ENCODE measurements around the gene RPL35.

The RPL35 gene

DNA sequence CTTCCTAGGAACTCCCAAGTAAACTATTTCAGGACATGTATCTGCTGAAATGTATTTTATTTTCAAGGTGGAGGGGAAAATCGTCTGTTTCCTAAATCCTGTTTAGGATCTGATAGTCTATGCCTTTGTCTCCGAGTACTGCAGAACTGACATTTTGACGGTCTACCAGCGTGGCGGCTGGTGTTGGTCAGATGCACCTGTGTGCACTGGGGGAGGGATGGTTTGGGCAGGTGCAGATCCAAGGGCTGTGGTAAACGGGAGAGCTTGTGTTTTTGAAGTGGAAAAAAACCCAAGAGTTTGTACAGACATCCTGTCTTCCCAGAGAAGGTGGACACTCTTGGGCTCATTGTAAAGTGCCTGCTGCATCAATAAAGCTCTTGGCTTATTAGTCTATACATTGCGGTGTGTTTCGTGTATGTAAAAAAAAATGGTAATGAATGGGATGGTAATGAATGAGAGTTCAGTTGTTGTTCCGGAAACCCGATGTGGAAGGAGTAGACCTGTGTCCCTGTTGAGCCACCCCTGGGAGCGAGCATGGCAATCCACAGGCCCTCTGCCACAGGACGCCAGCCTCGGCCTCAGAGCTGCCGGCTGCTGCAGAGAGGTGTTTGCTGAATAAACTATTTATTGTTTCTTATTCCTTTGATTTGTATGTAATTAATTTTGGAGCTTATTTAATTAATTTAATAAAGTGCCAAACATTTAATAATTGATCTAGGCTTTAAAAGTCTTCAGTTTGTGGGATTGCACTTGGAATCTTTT lies 15.4 kb upstream of the RPL35 start:
- DNase-seq (ENCODE audit: low spot score): no peak

DNA sequence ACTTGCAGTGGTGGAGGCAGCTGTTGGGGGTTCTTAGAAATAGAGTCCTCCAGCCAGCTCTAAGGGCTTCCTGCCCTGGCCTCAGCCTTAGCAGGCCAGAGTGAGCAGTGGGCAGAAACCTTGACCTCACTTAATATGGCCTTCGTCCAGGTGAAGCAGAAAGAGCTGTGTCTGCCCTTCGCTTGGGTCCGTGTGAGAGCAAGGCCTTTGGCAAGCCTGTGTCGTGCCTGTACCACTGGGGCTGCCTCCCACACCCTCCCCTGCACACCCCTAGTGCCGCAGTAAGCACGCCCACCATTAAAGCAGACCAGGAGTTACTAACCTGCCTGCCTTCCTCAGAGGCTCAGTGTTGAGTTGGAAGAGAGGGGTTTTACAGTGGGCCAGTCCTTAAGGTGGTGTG lies 13.7 kb upstream of the RPL35 start:
- no peak for DNase-seq (ENCODE audit: low spot score)

DNA sequence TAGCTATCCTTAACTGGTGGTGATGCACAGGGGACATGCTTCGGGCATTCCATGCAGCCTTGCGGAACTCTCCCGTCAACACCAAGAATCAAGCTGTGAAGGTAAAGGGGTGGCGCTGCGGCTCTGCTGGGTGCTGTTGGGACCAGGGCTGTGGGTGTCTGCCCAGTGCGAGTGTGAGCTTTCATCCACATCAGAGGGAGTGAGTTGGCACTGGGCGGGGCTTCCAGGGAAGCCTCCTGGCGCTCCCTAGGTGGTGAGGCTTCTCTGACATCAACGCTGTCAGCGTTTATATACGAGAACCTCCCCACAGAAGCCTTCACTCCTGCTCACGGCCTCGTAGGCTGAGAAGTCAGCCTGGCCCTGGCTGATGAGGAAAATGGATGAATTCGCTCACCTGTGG lies 11.9 kb upstream of the RPL35 start:
- DNase-seq (ENCODE audit: low spot score): no peak

DNA sequence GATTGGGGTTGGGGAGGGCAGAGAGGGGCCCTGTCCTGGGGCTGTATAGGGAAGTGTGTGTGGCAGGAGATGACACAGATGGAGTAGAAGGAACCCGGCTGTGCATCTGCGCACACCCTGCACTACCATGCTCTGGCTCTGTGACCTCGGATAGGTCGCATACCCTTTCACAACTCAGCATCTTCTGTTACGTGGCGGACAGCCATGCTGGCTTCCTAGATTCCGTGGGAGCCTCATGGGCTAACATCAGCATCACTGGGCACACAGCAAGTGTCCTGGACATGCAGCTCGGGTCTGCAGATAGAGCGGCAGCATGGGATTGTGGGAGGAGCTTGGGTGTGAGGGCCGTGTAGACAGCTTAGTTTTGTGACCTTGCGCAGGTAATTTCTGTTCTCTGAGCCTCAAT lies 9.4 kb upstream of the RPL35 start:
- no peak for DNase-seq (ENCODE audit: low spot score)

DNA sequence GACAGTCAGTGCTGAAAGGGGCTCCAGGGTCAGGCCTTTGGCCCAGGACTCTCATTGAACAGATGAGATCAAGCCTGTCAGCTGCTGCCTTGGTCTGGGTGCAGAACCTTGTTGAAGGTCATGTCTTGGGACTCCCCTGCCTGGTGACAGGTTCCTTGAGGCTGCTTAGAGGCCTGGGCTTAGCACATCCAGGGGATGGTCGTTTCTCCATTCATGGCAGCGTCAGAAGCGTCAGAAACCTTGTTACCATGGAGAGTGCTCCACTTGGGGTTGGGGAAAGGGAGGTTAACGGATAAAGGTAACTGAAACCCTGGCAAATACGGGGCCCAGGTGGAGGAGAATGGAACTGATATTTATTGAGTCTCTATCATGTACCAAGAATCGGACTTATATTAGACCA lies 9.0 kb upstream of the RPL35 start:
- DNase-seq (ENCODE audit: low spot score): no peak

DNA sequence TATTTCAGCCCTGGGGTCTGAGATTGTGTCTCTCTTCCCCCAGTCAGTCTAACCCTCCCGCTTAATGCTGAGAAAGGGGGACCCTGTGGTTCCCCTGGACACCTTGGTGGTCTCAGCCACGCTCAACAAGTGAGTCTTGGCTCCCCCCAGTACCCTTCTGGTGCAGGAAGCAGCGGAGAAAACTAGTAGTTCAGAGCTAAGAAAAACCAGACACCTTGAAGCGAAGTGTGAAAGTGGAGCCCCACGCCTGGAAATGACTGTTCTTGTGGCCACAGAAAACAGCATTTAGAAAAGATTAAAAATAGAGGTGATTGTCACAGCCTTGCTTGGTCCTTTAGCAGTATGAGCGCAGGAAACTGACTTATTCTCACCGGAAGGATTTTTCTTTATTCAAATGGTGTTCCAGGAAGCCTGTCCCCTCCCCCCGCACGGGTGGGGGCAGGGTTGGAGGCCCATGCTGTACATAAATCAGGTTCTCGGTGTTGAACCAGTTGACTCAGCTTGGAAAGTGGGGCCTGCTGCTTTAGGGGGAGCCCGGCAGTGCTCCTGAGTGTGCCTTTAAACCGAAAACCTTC lies 8.3 kb upstream of the RPL35 start:
- peak; percentile 81 for DNase-seq (ENCODE audit: low spot score)

DNA sequence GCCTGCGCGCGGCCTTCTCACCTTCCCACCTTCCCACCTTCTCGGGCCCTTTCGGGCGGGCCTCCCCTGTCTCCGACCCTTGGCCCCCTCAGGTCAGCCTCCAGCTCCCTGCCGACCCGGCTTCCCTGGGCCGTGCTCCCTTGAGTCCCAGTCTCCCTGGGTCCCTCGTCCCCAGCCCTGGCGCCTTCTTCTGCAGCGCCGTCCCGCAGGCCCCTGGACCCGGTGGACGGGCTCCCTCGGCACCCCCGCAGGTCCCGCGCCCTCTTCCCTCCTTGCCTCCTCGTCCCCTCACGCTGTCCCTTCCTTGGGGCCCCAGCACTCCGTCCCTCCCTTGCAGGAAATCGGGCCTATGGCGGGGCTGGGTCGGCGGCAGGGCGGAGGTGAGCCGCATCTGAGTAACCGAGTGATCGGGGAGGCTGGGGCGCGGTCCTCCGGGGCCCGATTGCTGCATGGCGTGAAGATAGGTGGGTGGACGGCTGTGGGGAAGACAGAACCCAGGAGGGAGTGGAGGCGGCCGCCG lies 7.8 kb upstream of the RPL35 start:
- no peak for DNase-seq (ENCODE audit: low spot score)

DNA sequence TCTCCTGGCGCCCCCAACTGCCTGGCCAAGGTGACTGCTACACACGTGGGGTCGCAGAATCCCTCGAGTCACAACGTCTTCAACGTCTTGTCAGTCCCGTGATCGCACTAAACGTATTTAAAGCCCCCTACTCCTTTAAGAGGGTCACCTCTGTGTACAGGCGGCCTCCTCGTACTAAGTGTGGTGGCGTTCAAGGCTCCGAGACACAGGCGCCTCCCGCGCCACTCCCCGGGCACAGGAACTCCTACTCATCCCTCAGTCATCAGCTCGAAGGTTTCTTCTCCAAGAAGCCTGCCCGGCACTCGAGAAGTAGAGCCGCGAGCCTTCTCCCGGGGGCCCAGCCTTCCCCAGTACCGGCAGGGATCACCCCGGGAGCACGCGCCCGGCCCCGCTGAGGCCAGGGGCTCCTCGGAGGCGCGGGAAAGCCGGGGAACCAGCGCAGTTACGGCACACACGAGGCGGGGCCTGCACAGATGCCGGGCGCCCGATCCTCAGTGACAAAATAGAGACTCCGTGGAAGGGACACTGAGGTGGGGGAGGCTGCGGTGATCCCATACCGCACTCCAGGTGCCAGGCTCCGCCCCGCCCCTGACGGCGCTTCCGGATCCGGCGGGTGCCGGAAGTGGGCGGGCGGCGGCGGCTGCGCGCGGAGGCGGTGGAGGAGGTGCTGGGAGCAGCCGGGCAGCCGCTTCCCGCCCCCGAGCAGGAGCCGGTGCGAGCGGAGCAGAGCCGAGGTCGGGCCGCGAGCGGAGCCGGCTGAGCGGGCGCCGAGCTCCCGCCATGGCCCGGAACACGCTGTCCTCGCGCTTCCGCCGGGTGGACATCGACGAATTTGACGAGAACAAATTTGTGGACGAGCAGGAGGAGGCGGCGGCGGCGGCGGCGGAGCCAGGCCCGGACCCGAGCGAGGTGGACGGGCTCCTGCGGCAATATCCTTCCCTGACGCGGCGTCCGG lies 7.0 kb upstream of the RPL35 start:
- DNase-seq (ENCODE audit: low spot score): peak; percentile 86

DNA sequence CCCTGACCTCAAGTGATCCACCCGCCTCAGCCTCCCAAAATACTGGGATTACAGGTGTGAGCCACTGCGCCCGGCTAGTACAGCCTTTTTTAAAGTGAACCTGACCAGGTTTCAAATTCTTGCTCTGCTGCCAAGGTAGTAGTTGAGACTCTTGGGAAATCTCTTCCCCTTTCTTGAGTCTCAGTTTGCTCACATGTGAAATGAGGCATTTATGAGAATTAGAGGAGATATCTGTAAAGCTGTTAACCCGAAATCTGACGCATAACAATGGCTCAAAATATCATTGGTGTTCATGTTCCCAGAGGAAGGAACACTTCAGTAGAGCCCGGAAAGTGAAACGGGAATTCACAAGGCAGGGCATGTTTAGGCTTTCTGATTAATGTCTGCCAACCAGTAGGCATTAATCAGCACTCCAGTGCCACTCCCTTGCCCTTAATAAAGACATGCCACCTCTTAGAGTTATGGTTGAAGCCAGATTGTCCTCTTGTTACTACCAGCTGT lies 1.7 kb upstream of the RPL35 start:
- no peak for DNase-seq (ENCODE audit: low spot score)

DNA sequence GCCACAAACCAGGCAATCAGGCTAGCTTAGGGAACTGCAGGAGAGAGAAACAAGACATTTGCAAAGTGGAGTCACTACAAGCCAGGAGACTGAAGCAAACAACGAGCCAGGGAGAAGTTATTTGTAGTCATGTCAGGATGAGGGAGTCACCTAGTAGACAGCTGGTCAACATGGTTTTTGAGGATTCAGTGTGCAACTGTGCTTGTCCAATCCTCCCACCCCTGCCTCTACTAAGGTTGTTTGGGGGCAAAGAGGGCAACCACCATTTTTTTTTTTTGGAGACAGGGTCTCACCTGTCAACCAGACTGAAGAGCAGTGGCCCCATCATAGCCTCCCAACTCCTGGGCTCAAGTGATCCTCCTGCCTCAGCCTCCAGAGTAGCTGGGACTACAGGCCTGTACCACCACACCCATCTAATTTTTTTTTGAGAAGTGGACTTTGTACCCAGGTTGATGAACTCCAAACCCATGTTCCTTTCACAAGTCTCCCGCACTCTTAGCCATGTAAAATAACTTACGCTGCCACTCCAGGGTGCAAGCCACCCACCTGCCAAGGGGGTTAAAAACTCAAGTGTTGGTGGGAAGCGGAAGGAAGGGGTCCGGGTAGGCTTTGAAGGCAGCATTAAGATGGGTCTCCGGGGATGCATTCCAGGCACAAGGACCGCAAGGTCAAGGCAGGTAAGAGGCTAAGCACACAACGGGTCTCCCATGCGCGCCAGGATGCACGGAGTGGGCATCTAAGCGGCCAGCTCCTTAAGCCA lies 995 bp downstream of the RPL35 start:
- no peak for DNase-seq (ENCODE audit: low spot score)

DNA sequence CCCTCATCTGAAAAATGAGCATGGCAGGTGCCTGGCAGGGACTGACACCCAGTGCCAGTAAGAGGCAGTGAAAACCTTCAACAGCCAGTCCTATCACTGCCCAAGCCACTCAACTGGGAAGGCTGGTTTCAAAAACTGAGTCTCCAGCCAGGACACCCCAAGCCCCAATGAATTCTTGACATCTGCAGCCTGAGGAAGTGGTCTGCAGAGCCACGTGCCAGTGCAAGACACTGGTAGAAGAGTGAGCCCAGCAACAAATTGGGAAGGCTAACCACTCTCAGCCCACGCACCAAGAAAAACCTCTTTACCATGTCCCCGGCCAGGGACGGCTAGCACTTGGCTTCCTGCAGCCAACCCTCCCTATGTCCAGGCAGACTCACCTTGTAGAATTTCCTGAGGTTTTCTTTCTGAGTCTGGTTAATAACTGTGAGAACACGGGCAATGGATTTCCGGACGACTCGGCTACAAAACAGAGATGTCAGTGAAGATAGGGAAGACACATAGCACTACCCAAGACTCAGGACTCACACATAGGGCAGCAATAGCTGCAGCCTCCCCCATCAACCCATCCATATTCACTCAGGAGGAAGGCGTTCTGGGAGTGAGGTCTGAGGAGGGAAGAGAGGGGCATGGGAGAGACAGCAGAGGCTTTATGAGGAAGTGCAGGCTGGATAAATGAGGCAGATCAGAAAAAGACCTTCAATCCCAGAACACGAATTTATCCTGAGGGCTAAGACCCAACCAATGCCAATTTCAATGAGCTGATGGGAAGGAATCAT lies 1.8 kb downstream of the RPL35 start:
- DNase-seq (ENCODE audit: low spot score): no peak

DNA sequence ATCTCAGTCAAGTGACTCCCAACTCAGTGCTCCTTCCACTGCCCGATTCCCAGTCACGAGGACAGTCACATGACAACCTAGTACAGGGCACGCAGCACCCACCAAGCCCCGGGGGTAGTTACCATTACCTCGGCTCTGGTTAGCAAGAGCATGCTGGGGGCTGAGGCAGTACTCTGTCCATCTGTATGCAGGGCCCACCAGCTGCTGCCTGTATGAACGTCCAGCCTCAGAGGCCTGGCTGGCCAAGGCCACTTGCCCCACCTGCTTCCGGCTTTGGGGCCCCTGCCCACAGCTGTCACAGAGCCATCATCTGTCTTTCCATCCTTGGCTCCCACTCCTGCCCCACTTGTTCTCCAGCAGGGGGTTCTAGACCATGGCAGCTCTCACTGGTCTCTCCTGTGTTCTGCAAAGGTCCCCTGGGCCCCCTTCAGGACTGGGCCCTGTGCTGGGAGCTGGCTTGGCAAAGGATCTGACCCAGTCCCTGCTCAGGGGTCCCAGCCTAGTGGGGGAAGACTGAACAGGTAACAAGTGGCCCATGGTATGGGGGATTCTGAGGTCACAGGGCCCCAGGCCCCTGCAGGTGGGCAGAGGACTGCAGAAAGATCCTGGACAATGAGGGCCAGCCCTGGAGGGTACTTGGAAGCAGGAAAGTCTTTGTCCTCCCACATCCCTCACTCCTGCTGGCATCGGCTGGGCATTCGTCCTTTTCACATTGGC lies 3.3 kb downstream of the RPL35 start:
- DNase-seq (ENCODE audit: low spot score): no peak

DNA sequence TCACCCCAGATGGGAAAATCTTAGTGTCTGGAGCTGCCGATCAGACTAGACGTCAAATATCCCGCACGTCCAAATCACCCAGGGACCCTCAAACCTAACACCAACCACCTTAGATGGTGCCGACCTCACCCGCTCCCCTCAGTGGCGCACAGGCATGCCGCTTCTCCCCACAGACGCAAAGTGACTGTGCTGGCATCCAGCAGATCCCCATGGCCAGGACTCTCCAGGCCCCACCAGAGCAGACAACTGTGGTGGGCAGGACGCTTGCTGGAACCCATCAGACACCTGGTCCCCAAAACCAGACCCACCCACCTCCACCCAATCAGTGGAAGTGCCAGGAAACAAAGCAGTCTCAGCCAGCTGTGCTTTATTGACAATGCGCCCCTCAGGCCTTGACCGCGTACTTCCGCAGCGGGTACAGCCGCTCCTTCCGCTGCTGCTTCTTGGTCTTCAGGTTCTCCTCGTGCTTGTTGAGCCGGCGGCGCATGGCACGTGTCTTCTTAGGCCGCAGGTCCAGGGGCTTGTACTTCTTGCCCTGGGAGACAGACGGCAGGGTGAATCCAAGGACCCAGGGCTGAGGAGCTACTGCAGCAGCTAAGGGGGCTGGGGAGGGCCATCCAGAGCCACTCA lies 4.1 kb downstream of the RPL35 start:
- DNase-seq (ENCODE audit: low spot score): no peak

DNA sequence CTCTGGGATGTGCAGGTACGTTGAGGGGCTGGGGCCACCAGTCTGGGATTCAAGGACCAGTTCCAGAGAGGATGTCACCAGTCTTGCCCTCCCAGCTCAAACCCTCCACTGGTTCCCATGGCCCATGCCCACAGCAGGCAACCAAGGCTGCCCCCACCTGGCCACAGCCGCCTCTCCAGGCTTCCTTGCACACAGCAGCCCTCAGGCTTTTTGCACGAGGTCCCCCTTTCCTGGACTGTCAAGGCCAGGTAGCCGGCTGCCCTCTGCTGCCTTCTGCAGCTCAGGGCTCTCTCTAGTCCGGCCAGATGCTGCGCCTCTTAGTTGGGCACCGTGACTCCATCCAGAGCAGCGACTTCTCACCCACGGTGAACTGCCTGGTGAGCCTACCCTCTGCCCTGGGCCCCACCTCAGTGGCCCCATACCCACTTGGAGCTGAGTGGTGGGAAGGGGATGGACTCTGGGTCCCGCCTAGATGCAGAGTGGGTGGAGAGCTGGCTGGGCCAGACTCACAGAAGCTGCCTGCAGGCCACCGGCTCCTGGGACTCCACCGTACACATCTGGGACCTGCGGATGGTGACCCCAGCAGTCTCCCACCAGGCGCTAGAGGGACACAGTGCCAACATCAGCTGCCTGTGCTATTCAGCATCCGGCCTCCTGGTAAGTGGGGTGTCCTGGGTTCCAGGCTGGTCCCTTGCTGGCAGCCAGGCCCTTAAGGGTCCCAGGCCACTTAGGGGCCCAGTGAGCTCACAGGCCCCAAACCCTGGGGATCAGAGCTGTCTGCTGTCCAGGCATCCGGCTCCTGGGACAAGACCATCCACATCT lies 5.6 kb downstream of the RPL35 start:
- no peak for DNase-seq (ENCODE audit: low spot score)

DNA sequence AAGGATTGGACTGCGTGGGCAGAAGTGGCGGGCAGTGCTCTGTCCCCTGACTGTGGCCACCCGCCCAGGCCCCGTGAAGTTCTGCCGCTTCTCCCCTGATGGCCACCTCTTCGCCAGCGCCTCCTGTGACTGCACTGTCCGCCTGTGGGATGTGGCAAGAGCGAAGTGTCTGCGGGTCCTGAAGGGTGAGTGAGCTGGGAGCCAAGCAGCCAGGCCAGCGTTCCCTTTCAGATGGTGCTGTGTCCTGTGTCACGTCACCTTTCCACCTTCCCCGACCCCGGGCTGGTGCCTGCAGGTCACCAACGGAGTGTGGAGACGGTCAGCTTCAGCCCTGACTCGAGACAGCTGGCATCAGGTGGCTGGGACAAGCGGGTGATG lies 6.2 kb downstream of the RPL35 start:
- no peak for DNase-seq (ENCODE audit: low spot score)

DNA sequence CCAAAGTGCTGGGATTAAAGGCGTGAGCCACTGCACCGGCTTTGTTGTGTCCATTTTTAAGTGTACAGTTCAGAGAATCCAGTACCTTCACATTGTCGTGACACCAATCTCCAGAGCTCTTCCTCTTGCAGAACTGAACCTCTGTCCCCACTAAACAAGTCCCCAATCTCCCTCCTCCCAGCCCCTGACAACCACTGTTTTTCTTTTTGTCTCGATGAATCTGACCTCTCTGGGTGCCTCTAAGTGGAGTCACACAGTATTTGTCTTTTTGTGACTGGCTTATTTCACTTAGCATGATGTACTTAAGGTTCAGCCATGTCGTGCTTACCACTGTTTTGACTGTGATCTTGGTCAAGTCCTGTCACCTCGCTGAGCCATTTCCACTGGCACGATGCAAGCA lies 6.9 kb downstream of the RPL35 start:
- no peak for DNase-seq (ENCODE audit: low spot score)

DNA sequence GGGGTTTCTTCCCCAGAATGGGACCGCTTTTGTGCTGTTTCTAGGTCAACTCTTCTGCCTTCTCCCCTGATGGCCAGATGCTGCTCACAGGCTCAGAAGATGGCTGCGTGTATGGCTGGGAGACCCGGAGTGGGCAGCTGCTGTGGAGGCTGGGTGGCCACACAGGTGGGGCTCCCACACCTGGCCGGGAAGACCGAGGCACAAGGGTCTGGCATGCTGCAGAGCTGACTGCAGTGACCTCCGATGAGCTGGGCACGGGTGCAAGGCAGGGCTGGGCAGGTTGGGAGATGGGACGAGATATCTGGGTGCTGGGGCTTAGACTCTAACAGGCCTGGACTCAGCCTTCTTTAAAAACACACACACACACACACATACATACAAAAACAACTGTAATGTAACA lies 7.6 kb downstream of the RPL35 start:
- no peak for DNase-seq (ENCODE audit: low spot score)

DNA sequence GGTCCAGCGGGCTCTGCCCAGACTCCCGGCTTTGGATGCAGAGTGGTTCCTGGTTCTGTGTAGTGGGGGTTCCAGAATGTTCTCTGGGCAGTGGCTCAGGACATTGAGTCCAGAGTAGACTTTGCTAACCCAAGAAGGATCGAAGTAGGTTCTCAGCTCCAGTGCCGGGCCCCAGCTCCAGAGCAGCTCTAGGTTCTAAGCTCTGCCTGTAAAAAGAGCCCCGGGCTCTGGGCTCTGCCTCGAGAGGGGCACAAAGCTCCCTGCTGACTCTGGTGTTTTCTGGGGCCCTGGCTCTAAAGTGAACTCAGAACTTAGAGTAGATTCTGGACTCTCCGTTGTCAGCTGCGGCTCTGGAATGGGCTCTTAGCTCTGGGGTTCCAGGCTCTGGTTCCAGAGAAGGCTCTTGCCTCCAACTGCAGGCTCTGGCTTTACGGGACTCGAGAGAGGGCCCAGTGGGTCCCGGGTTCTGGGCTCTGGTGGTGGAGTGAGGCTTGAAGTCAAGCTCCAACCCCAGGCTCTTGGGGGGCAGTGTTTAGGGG lies 8.1 kb downstream of the RPL35 start:
- DNase-seq (ENCODE audit: low spot score): no peak
